Activated T-helper 1 cell treated with anti-CD3 and anti-CD28 coated beads, Interleukin-12 subunit alpha, Interleukin-12 subunit beta, Interleukin-2, Interleukin-4 antibody, amounts not matched to agents 30 ng/mL and 10 ng/mL and 1 ng/mL, durations not matched to agents 14 hours and 24 hours and 36 hours (primary cell): ENCODE data around the gene C4A. TPM values are rescaled to one million over a fixed set of nuclear protein-coding genes. Genes with fewer than 3 reads are reported as not detected.
"Not testable (repeated sequence)": the region's sequence is repeated elsewhere in the genome, so short reads cannot be mapped to it uniquely, and the experiment has no call there.

Source experiments
- DNase-seq: peaks from one replicate; pipeline ENCODE4 v3.0.0; 2021; ENCODE audit warnings: low spot score
- H3K27ac Mint-ChIP-seq: one replicate; pipeline ENCODE4 v1.8.0; 2021; ENCODE audit warnings: mild to moderate bottlenecking, mixed read lengths
- H3K27me3 Mint-ChIP-seq: one replicate; pipeline ENCODE4 v1.8.0; 2022; ENCODE audit warnings: mild to moderate bottlenecking, moderate library complexity, mixed read lengths; ENCODE audit not compliant: insufficient read depth
- H3K36me3 Mint-ChIP-seq: one replicate; pipeline ENCODE4 v1.8.0; 2021; ENCODE audit warnings: low read depth, mixed read lengths
- H3K4me1 Mint-ChIP-seq: one replicate; pipeline ENCODE4 v1.8.0; 2021; ENCODE audit warnings: low read depth, mixed read lengths
- H3K4me3 Mint-ChIP-seq: one replicate; pipeline ENCODE4 v1.8.0; 2021; ENCODE audit warnings: mild to moderate bottlenecking, moderate library complexity, mixed read lengths
- H3K9me3 Mint-ChIP-seq: one replicate; pipeline ENCODE4 v1.8.0; 2021; ENCODE audit warnings: mixed read lengths
- intact Hi-C: fragments of 100-400 bp; cut with micrococcal nuclease; formaldehyde crosslinking; loops from one replicate; pipeline ENCODE4 v1.15.1; 2024
- total RNA-seq: library from RNA; stranded (reverse); gene quantifications from 2 replicates; pipeline ENCODE4 v1.2.3, GENCODE V29; 2022

C4A gene
- 4.0 and 4.1 TPM in 2 replicates for total RNA-seq

DNA sequence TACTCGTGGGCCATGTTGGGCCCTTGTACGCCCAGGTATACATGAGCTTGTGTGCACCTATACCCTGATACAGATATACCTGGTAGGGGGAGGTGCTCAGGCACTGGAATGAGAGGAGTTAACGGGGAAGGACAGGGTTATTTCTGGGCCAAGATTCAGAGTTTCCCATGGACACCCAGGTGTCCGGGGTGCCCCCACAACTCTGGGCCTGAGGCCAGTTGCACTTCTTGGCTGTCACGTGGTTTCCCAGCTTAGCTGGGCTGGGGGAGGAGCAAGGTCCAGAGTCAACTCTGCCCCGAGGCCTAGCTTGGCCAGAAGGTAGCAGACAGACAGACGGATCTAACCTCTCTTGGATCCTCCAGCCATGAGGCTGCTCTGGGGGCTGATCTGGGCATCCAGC, at the start of gene C4A:
C4A (plus strand) TSS at position 314 of the 400 bp plus-strand sequence; CDS start at position 365, 51 bp downstream.
- H3K9me3 Mint-ChIP-seq, intact Hi-C loops, DNase-seq, H3K27ac Mint-ChIP-seq, H3K36me3 Mint-ChIP-seq, H3K4me1 Mint-ChIP-seq, H3K27me3 Mint-ChIP-seq, H3K4me3 Mint-ChIP-seq: not testable (repeated sequence)

DNA sequence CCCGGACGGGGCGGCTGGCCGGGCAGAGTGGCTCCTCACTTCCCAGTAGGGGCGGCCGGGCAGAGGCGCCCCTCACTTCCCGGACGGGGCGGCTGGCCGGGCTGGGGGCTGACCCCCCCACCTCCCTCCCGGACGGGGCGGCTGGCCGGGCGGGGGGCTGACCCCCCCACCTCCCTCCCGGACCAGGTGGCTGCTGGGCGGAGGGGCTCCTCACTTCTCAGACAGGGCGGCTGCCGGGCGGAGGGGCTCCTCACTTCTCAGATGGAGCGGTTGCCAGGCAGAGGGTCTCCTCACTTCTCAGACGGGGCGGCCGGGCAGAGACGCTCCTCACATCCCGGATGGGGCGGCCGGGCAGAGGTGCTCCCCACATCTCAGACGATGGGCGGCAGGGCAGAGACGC, 49.7 kb upstream of the C4A start:
- intact Hi-C loops, H3K27ac Mint-ChIP-seq, DNase-seq, H3K4me3 Mint-ChIP-seq, H3K9me3 Mint-ChIP-seq, H3K27me3 Mint-ChIP-seq, H3K36me3 Mint-ChIP-seq, H3K4me1 Mint-ChIP-seq: not testable (repeated sequence)

- Mint-ChIP-seq H3K27ac (no peak overlapping the region), H3K9me3 (no peaks in the 10 kb centered on the region), H3K36me3 (no peaks in the 10 kb centered on the region), H3K4me3 (no peak overlapping the region), H3K27me3 (no peaks in the 10 kb centered on the region), H3K4me1 (no peaks in the 10 kb centered on the region)
- DNase-seq, result no peak
- intact Hi-C loops, result no loop called here
Measured at GRCh38 chr6:31933537-31933936, 48.3 kb upstream of the C4A start.

GRCh38 chr6:31935021-31935420, 46.8 kb upstream of the C4A start:
- H3K4me1 Mint-ChIP-seq, result no peaks in the 10 kb centered on the region
- H3K27me3 Mint-ChIP-seq, result peaks cover 2% of the 10 kb centered on the region
- no peak overlapping the region for H3K27ac Mint-ChIP-seq
- no peaks in the 10 kb centered on the region for H3K36me3 Mint-ChIP-seq
- H3K9me3 Mint-ChIP-seq, result no peaks in the 10 kb centered on the region
- intact Hi-C loops, result no loop called here
- no peak overlapping the region for H3K4me3 Mint-ChIP-seq
- no peak for DNase-seq

DNA sequence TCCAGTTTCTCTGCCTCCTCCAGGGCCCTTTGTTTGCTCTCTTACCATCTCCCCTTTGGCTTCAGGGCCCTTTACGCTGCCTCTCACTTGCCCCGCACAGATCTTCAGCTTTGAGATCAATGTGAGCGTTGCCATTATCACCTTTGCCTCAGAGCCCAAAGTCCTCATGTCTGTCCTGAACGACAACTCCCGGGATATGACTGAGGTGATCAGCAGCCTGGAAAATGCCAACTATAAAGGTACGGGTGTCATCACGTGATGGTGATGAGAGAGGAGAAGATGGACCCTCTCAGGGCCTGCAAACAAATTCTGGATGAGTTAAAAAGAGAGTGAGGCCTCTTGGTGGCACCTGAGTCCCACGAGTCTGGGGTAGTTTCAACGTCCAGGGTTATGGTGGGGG, 46.0 kb upstream of the C4A start:
- no peak overlapping the region for H3K27ac Mint-ChIP-seq
- H3K4me1 Mint-ChIP-seq, result no peaks in the 10 kb centered on the region
- no peaks in the 10 kb centered on the region for H3K36me3 Mint-ChIP-seq
- H3K9me3 Mint-ChIP-seq, result no peaks in the 10 kb centered on the region
- H3K27me3 Mint-ChIP-seq, result peaks cover 2% of the 10 kb centered on the region
- H3K4me3 Mint-ChIP-seq, result no peak overlapping the region
- no peak for DNase-seq
- intact Hi-C loops, result no loop called here

- Mint-ChIP-seq H3K27me3 (peaks cover 2% of the 10 kb centered on the region), H3K9me3 (no peaks in the 10 kb centered on the region), H3K4me3 (no peak overlapping the region), H3K27ac (no peak overlapping the region), H3K4me1 (peaks cover 2% of the 10 kb centered on the region), H3K36me3 (no peaks in the 10 kb centered on the region)
- intact Hi-C loops, result no loop called here
- no peak for DNase-seq
Measured at GRCh38 chr6:31940256-31940664, 41.6 kb upstream of the C4A start.

- no peak overlapping the region for H3K27ac Mint-ChIP-seq
- intact Hi-C loops, result no loop called here
- H3K9me3 Mint-ChIP-seq, result no peaks in the 10 kb centered on the region
Measured at GRCh38 chr6:31943742-31944141, 38.1 kb upstream of the C4A start.

GRCh38 chr6:31945154-31945506, 36.7 kb upstream of the C4A start:
- DNase-seq, result no peak
- Mint-ChIP-seq H3K27ac (peak overlapping the region; percentile 59), H3K36me3 (no peaks in the 10 kb centered on the region), H3K4me1 (peaks cover 9% of the 10 kb centered on the region), H3K9me3 (no peaks in the 10 kb centered on the region), H3K4me3 (no peak overlapping the region), H3K27me3 (no peaks in the 10 kb centered on the region)
- intact Hi-C loops, result no loop called here

More at GRCh38 chr6:31943742-31944141, 38.1 kb upstream of the C4A start:
- H3K27me3 Mint-ChIP-seq, result peaks cover 2% of the 10 kb centered on the region
- no peaks in the 10 kb centered on the region for H3K36me3 Mint-ChIP-seq
- DNase-seq, result no peak
- no peak overlapping the region for H3K4me3 Mint-ChIP-seq
- H3K4me1 Mint-ChIP-seq, result peaks cover 9% of the 10 kb centered on the region

GRCh38 chr6:31945507-31946369, 36.1 kb upstream of the C4A start, which contains the start of gene CFB:
CFB (plus strand) TSS chr6:31946095; CDS start chr6:31946222, 127 bp downstream.
- H3K27ac Mint-ChIP-seq, result peak within 1 kb of the TSS; percentile 59
- H3K9me3 Mint-ChIP-seq, result no peaks in the 10 kb centered on the region
- no peaks in the 10 kb centered on the region for H3K27me3 Mint-ChIP-seq
- no peak for DNase-seq
- H3K4me3 Mint-ChIP-seq, result no peak within 1 kb of the TSS
- peaks cover under 1% of the 10 kb centered on the region for H3K36me3 Mint-ChIP-seq
- peaks cover 9% of the 10 kb centered on the region for H3K4me1 Mint-ChIP-seq
- intact Hi-C loops, result no loop called here

DNA sequence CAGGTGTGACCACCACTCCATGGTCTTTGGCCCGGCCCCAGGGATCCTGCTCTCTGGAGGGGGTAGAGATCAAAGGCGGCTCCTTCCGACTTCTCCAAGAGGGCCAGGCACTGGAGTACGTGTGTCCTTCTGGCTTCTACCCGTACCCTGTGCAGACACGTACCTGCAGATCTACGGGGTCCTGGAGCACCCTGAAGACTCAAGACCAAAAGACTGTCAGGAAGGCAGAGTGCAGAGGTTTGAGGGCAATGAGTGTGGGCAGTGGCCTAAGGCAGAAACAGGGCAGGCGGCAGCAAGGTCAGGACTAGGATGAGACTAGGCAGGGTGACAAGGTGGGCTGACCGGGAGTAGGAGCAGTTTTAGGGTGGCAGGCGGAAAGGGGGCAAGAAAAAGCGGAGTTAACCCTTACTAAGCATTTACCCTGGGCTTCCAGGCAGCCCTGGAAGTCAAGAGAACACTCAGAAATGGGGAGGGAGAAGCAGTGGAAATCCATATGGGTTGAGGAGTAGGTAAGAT, 35.4 kb upstream of the C4A start:
- intact Hi-C loops, result no loop called here
- no peak overlapping the region for H3K27ac Mint-ChIP-seq
- H3K4me3 Mint-ChIP-seq, result no peak overlapping the region
- H3K4me1 Mint-ChIP-seq, result peaks cover 9% of the 10 kb centered on the region
- H3K27me3 Mint-ChIP-seq, result no peaks in the 10 kb centered on the region
- no peaks in the 10 kb centered on the region for H3K9me3 Mint-ChIP-seq
- DNase-seq, result no peak
- peaks cover 4% of the 10 kb centered on the region for H3K36me3 Mint-ChIP-seq

DNA sequence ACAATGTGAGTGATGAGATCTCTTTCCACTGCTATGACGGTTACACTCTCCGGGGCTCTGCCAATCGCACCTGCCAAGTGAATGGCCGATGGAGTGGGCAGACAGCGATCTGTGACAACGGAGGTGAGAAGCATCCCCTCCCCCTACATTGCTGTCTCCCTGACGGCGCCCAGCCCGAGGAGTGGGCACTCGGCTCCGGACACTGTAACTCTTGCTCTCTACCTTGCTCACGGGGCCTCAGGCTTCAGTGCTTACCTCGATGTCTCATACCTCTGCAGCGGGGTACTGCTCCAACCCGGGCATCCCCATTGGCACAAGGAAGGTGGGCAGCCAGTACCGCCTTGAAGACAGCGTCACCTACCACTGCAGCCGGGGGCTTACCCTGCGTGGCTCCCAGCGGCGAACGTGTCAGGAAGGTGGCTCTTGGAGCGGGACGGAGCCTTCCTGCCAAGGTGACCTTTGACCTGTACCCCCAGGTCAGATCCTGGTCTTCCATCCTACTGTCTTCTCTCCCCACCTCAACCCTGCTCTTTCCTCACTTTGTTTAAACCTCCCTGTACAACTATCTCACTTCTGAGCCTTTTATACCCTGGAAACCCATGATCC, 34.7 kb upstream of the C4A start:
- Mint-ChIP-seq H3K9me3 (no peaks in the 10 kb centered on the region), H3K27ac (no peak overlapping the region), H3K27me3 (no peaks in the 10 kb centered on the region), H3K36me3 (peaks cover 4% of the 10 kb centered on the region), H3K4me3 (no peak overlapping the region), H3K4me1 (peaks cover 9% of the 10 kb centered on the region)
- intact Hi-C loops, result no loop called here
- no peak for DNase-seq

DNA sequence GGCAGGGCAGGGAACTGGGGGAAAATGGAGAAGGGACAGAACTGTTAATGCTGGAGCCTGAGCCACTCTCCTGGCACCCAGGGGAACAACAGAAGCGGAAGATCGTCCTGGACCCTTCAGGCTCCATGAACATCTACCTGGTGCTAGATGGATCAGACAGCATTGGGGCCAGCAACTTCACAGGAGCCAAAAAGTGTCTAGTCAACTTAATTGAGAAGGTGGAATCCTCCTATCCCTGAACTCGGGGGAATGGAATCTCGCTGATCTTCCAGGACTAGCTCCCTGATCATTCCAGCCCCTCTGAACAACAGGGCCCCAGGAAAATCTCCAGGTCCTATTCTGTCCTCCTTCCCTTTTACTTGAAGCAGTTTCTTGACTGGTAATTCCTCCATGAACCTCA, 34.0 kb upstream of the C4A start:
- Mint-ChIP-seq H3K4me1 (peaks cover 9% of the 10 kb centered on the region), H3K36me3 (peaks cover 7% of the 10 kb centered on the region), H3K27ac (no peak overlapping the region), H3K27me3 (no peaks in the 10 kb centered on the region), H3K4me3 (no peak overlapping the region), H3K9me3 (no peaks in the 10 kb centered on the region)
- no peak for DNase-seq
- intact Hi-C loops, result no loop called here

- no peak overlapping the region for H3K27ac Mint-ChIP-seq
- no peaks in the 10 kb centered on the region for H3K9me3 Mint-ChIP-seq
- intact Hi-C loops, result no loop called here
- H3K27me3 Mint-ChIP-seq, result no peaks in the 10 kb centered on the region
- no peak overlapping the region for H3K4me3 Mint-ChIP-seq
- peaks cover 10% of the 10 kb centered on the region for H3K36me3 Mint-ChIP-seq
- no peak for DNase-seq
- peaks cover 9% of the 10 kb centered on the region for H3K4me1 Mint-ChIP-seq
Measured at GRCh38 chr6:31948306-31948705, 33.6 kb upstream of the C4A start.
